Testis (tissue), 2 donors: ENCODE results near the gene ANKRD31.

Experiments
- CTCF ChIP-seq, 3 experiments: fragments of 450-650 bp in 2 of 3; fragments of 200-600 bp in 1 of 3; sonication (generic) in 1 of 3; IDR thresholded peaks; one replicate each; pipeline ENCODE4 v1.5.1; 2016 to 2019; ENCODE audit warnings: antibody characterized with exemption in 3 of 3, mild to moderate bottlenecking in 2 of 3, moderate library complexity in 1 of 3
- POLR2A ChIP-seq: fragments of 450-650 bp; IDR thresholded peaks from one replicate; pipeline ENCODE4 v1.6.1; 2017; ENCODE audit warnings: antibody characterized with exemption, mild to moderate bottlenecking, moderate library complexity

- no peak for TF ChIP-seq POLR2A
- TF ChIP-seq CTCF (IDR thresholded peaks at IDR 0.05): no peak
Measured at GRCh38 chr5:75281716-75282465, 45.2 kb upstream of the ANKRD31 start.
